SK-N-SH treated with all-trans-retinoic acid at 6 μM for 48 hours (cell line): ENCODE measurements around the gene HPCAL1.

Source experiments
- ATAC-seq: fragments of 200-7000 bp; cut with Tn5 transposase; 3 replicates; pipeline ENCODE4 v1.9.1; 2020; ENCODE audit warnings: mild to moderate bottlenecking, moderate library complexity
- ARNTL ChIP-seq: fragments of 450-650 bp; formaldehyde crosslinking; IDR thresholded peaks from 2 replicates; pipeline ENCODE4 v1.5.0; 2020; ENCODE audit warnings: low read depth, mild to moderate bottlenecking, moderate library complexity, borderline replicate concordance
- BACH2 ChIP-seq: fragments of 250-450 bp; sonication (Bioruptor Pico); IDR thresholded peaks from 2 replicates; pipeline ENCODE4 v1.9.0; 2021; ENCODE audit warnings: mild to moderate bottlenecking, borderline replicate concordance
- CSDC2 ChIP-seq: fragments of 250-450 bp; sonication (Bioruptor Pico); IDR thresholded peaks from 2 replicates; pipeline ENCODE4 v1.5.0; 2020; ENCODE audit warnings: mild to moderate bottlenecking, moderate library complexity
- ESRRG ChIP-seq: fragments of 250-450 bp; sonication (Bioruptor Pico); IDR thresholded peaks from 2 replicates; pipeline ENCODE4 v1.6.1; 2021; ENCODE audit warnings: mild to moderate bottlenecking
- GLIS3 ChIP-seq: fragments of 250-450 bp; sonication (Bioruptor Pico); IDR thresholded peaks from 2 replicates; pipeline ENCODE4 v1.5.0; 2020; ENCODE audit warnings: mild to moderate bottlenecking, moderate library complexity
- ISL1 ChIP-seq: fragments of 250-450 bp; sonication (Bioruptor Pico); IDR thresholded peaks from 2 replicates; pipeline ENCODE4 v2.1.2; 2022; ENCODE audit warnings: mild to moderate bottlenecking, moderate library complexity
- RARB ChIP-seq: fragments of 250-450 bp; sonication (Bioruptor Pico); IDR thresholded peaks from 2 replicates; pipeline ENCODE4 v1.8.0; 2021; ENCODE audit warnings: mild to moderate bottlenecking, moderate library complexity
- SNAI2 ChIP-seq: fragments of 250-450 bp; sonication (Bioruptor Pico); IDR thresholded peaks from 2 replicates; pipeline ENCODE4 v1.5.0; 2020; ENCODE audit warnings: mild to moderate bottlenecking, moderate library complexity
- TCF4 ChIP-seq: fragments of 250-450 bp; sonication (Bioruptor Pico); IDR thresholded peaks from 2 replicates; pipeline ENCODE4 v1.8.0; 2021; ENCODE audit warnings: mild to moderate bottlenecking, moderate library complexity, borderline replicate concordance
- TOX ChIP-seq: fragments of 250-450 bp; sonication (Bioruptor Pico); IDR thresholded peaks from 2 replicates; pipeline ENCODE4 v1.8.0; 2021; ENCODE audit warnings: mild to moderate bottlenecking, moderate library complexity, borderline replicate concordance
- ZC3H10 ChIP-seq: fragments of 250-450 bp; sonication (Bioruptor Pico); IDR thresholded peaks from 2 replicates; pipeline ENCODE4 v1.5.1; 2021; ENCODE audit warnings: mild to moderate bottlenecking, moderate library complexity
- ZFP3 ChIP-seq: fragments of 250-450 bp; sonication (Bioruptor Pico); IDR thresholded peaks from 2 replicates; pipeline ENCODE4 v1.5.0; 2020; ENCODE audit warnings: mild to moderate bottlenecking, moderate library complexity
- ZFP30 ChIP-seq: fragments of 450-650 bp; formaldehyde crosslinking; IDR thresholded peaks from 2 replicates; pipeline ENCODE4 v1.5.0; 2022; ENCODE audit warnings: mild to moderate bottlenecking, moderate library complexity
- ZNF70 ChIP-seq: fragments of 450-650 bp; formaldehyde crosslinking; IDR thresholded peaks from 2 replicates; pipeline ENCODE4 v1.5.0; 2020; ENCODE audit warnings: mild to moderate bottlenecking, moderate library complexity
- ZNF8 ChIP-seq: fragments of 450-650 bp; formaldehyde crosslinking; IDR thresholded peaks from 2 replicates; pipeline ENCODE4 v1.5.0; 2020; ENCODE audit warnings: mild to moderate bottlenecking, moderate library complexity
- TF ChIP-seq, protein P1 (sequence below): fragments of 250-450 bp; sonication (Bioruptor Pico); IDR thresholded peaks from 2 replicates; pipeline ENCODE4 v1.5.1; 2021; ENCODE audit warnings: mild to moderate bottlenecking, moderate library complexity
- TF ChIP-seq, protein P2 (sequence below): fragments of 250-450 bp; sonication (Bioruptor Pico); IDR thresholded peaks from 2 replicates; pipeline ENCODE4 v1.8.0; 2020; ENCODE audit warnings: mild to moderate bottlenecking, moderate library complexity, borderline replicate concordance
- TF ChIP-seq, protein P3 (sequence below): fragments of 250-450 bp; sonication (Bioruptor Pico); IDR thresholded peaks from 2 replicates; pipeline ENCODE4 v1.5.0; 2020; ENCODE audit warnings: mild to moderate bottlenecking, moderate library complexity
- TF ChIP-seq, protein P4 (sequence below): fragments of 250-450 bp; sonication (Bioruptor Pico); IDR thresholded peaks from 2 replicates; pipeline ENCODE4 v1.5.1; 2020; ENCODE audit warnings: low read depth, mild to moderate bottlenecking, moderate library complexity
- TF ChIP-seq, protein P5 (sequence below): fragments of 250-450 bp; sonication (Bioruptor Pico); IDR thresholded peaks from 2 replicates; pipeline ENCODE4 v1.8.0; 2021; ENCODE audit warnings: low read depth, mild to moderate bottlenecking, moderate library complexity, borderline replicate concordance

HPCAL1 gene

DNA sequence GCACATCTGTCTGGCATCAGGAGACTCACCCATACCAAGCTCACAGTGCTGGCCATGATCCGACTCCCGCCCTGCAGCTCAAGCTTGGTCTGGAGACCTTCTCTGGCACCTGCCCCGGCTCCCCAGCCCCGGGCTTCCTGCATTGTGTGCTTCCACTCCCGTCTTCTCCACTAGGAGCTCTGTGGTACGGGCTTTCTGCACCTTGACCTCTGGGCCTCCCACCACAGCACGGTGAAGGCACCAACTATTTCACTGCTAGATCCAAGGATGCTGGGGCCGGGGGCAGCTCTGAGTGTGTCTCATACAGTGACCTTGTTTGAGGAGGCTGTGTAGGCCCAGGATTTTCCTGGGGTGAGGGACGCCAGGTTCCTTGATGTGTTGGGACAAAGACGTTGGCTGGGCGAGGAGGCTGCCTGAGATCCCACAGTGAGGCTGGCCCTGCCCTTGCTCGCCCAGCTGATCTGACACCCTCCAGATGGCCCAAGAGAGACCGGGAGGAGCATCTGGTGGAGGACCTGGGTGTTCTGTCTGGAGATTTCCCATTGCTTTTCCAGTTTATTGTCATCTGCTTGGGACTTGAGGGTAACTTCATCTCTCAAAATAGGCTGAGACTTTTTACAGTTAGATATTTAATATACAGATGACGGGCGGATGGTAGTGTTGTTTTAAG, 64.0 kb downstream of the HPCAL1 start:
- no peak for TF ChIP-seq ESRRG
- TF ChIP-seq CSDC2 (CRISPR knock-in tag) = no peak
- TF ChIP-seq, protein P1, sequence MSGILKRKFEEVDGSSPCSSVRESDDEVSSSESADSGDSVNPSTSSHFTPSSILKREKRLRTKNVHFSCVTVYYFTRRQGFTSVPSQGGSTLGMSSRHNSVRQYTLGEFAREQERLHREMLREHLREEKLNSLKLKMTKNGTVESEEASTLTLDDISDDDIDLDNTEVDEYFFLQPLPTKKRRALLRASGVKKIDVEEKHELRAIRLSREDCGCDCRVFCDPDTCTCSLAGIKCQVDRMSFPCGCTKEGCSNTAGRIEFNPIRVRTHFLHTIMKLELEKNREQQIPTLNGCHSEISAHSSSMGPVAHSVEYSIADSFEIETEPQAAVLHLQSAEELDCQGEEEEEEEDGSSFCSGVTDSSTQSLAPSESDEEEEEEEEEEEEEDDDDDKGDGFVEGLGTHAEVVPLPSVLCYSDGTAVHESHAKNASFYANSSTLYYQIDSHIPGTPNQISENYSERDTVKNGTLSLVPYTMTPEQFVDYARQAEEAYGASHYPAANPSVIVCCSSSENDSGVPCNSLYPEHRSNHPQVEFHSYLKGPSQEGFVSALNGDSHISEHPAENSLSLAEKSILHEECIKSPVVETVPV (CRISPR knock-in tag) = no peak
- no peak for TF ChIP-seq SNAI2 (CRISPR knock-in tag)
- TF ChIP-seq, protein P2, sequence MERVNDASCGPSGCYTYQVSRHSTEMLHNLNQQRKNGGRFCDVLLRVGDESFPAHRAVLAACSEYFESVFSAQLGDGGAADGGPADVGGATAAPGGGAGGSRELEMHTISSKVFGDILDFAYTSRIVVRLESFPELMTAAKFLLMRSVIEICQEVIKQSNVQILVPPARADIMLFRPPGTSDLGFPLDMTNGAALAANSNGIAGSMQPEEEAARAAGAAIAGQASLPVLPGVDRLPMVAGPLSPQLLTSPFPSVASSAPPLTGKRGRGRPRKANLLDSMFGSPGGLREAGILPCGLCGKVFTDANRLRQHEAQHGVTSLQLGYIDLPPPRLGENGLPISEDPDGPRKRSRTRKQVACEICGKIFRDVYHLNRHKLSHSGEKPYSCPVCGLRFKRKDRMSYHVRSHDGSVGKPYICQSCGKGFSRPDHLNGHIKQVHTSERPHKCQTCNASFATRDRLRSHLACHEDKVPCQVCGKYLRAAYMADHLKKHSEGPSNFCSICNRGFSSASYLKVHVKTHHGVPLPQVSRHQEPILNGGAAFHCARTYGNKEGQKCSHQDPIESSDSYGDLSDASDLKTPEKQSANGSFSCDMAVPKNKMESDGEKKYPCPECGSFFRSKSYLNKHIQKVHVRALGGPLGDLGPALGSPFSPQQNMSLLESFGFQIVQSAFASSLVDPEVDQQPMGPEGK (CRISPR knock-in tag) = no peak
- no peak for TF ChIP-seq TOX (CRISPR knock-in tag)
- no peak for TF ChIP-seq ZNF70 (CRISPR knock-in tag)
- TF ChIP-seq, protein P3, sequence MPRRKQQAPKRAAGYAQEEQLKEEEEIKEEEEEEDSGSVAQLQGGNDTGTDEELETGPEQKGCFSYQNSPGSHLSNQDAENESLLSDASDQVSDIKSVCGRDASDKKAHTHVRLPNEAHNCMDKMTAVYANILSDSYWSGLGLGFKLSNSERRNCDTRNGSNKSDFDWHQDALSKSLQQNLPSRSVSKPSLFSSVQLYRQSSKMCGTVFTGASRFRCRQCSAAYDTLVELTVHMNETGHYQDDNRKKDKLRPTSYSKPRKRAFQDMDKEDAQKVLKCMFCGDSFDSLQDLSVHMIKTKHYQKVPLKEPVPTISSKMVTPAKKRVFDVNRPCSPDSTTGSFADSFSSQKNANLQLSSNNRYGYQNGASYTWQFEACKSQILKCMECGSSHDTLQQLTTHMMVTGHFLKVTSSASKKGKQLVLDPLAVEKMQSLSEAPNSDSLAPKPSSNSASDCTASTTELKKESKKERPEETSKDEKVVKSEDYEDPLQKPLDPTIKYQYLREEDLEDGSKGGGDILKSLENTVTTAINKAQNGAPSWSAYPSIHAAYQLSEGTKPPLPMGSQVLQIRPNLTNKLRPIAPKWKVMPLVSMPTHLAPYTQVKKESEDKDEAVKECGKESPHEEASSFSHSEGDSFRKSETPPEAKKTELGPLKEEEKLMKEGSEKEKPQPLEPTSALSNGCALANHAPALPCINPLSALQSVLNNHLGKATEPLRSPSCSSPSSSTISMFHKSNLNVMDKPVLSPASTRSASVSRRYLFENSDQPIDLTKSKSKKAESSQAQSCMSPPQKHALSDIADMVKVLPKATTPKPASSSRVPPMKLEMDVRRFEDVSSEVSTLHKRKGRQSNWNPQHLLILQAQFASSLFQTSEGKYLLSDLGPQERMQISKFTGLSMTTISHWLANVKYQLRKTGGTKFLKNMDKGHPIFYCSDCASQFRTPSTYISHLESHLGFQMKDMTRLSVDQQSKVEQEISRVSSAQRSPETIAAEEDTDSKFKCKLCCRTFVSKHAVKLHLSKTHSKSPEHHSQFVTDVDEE (CRISPR knock-in tag) = no peak
- TF ChIP-seq, protein P4, sequence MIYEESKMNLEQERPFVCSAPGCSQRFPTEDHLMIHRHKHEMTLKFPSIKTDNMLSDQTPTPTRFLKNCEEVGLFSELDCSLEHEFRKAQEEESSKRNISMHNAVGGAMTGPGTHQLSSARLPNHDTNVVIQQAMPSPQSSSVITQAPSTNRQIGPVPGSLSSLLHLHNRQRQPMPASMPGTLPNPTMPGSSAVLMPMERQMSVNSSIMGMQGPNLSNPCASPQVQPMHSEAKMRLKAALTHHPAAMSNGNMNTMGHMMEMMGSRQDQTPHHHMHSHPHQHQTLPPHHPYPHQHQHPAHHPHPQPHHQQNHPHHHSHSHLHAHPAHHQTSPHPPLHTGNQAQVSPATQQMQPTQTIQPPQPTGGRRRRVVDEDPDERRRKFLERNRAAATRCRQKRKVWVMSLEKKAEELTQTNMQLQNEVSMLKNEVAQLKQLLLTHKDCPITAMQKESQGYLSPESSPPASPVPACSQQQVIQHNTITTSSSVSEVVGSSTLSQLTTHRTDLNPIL = no peak
- TF ChIP-seq ISL1 = no peak
- no peak for TF ChIP-seq BACH2 (CRISPR knock-in tag)
- no peak for TF ChIP-seq TCF4 (CRISPR knock-in tag)
- no peak for TF ChIP-seq ZFP3 (CRISPR knock-in tag)
- TF ChIP-seq, protein P5, sequence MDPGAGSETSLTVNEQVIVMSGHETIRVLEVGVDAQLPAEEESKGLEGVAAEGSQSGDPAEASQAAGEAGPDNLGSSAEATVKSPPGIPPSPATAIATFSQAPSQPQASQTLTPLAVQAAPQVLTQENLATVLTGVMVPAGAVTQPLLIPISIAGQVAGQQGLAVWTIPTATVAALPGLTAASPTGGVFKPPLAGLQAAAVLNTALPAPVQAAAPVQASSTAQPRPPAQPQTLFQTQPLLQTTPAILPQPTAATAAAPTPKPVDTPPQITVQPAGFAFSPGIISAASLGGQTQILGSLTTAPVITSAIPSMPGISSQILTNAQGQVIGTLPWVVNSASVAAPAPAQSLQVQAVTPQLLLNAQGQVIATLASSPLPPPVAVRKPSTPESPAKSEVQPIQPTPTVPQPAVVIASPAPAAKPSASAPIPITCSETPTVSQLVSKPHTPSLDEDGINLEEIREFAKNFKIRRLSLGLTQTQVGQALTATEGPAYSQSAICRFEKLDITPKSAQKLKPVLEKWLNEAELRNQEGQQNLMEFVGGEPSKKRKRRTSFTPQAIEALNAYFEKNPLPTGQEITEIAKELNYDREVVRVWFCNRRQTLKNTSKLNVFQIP (CRISPR knock-in tag) = no peak
- TF ChIP-seq ZFP30 (CRISPR knock-in tag) = no peak
- TF ChIP-seq ZC3H10 (CRISPR knock-in tag) = no peak
- no peak for TF ChIP-seq ARNTL (CRISPR knock-in tag)
- no peak for TF ChIP-seq GLIS3 (CRISPR knock-in tag)
- no peak for ATAC-seq

DNA sequence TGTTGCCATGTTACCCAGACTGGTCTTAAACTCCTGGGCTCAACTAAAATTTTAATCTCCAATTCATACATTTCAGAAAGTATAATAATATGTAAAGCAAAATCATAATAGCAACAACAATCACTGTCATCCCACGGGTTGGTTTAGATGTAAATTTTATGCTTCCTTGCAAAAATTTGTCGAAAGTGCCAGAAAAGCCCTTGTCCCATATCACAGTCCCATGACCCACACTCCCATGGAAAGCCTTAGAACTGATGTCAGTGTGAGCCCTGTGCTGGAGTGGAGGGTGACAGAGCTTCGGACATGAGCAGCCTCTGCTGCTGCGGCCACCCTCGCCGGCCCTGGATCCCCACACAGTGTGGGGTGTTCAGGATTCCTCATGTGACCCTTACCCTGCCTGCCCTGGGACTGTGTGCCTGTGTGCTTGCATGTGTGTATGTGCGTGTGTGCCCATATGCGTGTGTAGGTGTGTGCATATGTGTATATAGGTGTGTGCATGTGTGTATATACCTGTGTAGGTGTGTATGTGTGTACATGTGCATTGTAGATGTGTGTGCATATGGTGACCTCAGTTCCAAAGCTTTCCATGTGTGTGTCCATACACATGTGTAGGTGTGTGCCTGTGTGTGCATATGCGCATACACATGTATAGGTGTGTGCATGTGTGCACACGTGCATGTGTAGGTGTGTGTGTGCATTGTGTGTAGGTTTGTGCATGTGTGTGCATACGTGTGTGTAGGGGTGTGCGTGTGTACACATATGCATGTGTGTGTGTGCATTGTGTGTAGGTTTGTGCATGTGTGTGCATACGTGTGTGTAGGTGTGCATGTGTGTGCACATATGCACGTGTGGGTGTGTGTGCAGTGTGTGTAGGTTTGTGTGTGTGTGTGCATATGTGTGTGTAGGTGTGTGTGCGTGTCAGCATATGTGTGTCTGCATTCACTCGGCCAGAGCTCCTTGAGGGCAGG, 65.1 kb downstream of the HPCAL1 start:
- TF ChIP-seq ARNTL (CRISPR knock-in tag) (no peak), ESRRG (no peak), GLIS3 (CRISPR knock-in tag) (no peak), CSDC2 (CRISPR knock-in tag) (no peak), ISL1 (no peak), ZC3H10 (CRISPR knock-in tag) (no peak), ZFP30 (CRISPR knock-in tag) (no peak), ZFP3 (CRISPR knock-in tag) (no peak), ZNF8 (CRISPR knock-in tag) (no peak), RARB (CRISPR knock-in tag) (no peak)
- TF ChIP-seq, protein P4 = no peak
- TF ChIP-seq, all 23 proteins: peak for 0
- no peak for ATAC-seq
